ENCODE data around the gene LGMN.
"Not testable (repeated sequence)": the region's sequence is repeated elsewhere in the genome, so short reads cannot be mapped to it uniquely, and the experiment has no call there.

LGMN gene

DNA sequence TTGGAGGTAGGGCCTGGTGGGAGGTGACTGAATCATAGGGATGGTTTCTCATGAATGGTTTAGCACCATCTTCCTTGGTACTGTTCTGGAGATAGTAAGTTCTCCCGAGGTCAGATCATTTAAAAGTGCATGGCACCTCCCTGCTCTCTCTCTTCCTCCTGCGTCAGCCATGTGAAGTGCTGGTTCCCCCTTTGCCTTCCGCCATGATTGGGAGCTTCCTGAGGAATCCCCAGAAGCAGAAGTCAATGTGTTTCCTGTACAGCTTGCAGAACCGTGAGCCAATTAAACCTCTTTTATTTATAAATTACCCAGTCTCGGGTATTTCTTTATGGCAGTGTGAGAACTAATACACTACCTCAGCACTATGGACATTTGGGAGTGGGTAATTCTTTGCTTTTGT, 4.8 kb upstream of the LGMN start:
- no peak for DNase-seq (ENCODE audit: extremely low spot score)
- CTCF ChIA-PET = interaction anchor here (3.1 kb wide), 1 partner anchor 11 kb away, joined by 12 read pairs; no protein-coding TSS in a partner anchor
- POLR2A ChIA-PET = no interaction called here
- no peak for TF ChIP-seq CTCF (IDR thresholded peaks at IDR 0.05; ENCODE audit: control extremely low read depth, extremely low read depth, low read depth, missing control alignments)

DNA sequence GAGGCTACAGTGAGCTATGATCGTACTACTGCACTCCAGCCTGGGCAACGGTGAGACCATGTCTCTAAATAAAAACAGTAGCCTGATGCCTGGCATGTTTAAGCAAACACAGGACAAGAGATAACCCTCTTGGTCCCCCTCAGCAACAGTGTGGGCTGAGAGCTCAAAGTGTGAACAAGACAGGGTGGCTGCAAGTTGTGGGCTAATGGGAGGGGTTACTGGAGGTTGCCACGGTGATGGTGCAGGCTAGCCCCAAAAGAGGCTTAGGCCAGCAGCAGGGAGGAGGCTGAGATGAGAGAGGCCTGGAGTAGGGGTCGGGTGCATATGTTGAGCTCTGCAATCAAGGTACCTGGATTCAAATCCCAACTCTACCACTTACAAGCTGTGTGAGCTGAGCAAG, 3.4 kb upstream of the LGMN start:
- ChIA-PET POLR2A (interaction anchor here (0.8 to 1.2 kb wide), 2 partner anchors 16 to 18 kb away, joined by 4 to 5 read pairs; no protein-coding TSS in a partner anchor), CTCF (interaction anchor here (1.2 to 3.1 kb wide), 7 partner anchors 10 to 37 kb away, joined by 4 to 23 read pairs (median 7); no protein-coding TSS in a partner anchor)
- TF ChIP-seq CTCF (IDR thresholded peaks at IDR 0.05; ENCODE audit: control extremely low read depth, extremely low read depth, low read depth, missing control alignments) = no peak
- peak; percentile 56 for DNase-seq (ENCODE audit: extremely low spot score)

- no peak for DNase-seq (ENCODE audit: extremely low spot score)
- TF ChIP-seq CTCF (IDR thresholded peaks at IDR 0.05; ENCODE audit: control extremely low read depth, extremely low read depth, low read depth, missing control alignments) = no peak
- POLR2A ChIA-PET = interaction anchor here (0.6 to 1.8 kb wide), 8 partner anchors 8 to 688 kb away, joined by 3 to 23 read pairs (median 3); no protein-coding TSS in a partner anchor
- CTCF ChIA-PET = interaction anchor here (0.6 to 3.1 kb wide), 11 partner anchors 8 to 42 kb away, joined by 3 to 23 read pairs (median 6); no protein-coding TSS in a partner anchor
Observed at GRCh38 chr14:92750994-92751400, 2.6 kb upstream of the LGMN start.

- ChIA-PET POLR2A (interaction anchor here (0.5 to 1.8 kb wide), 8 partner anchors 8 to 31 kb away, joined by 3 to 23 read pairs (median 3); no protein-coding TSS in a partner anchor), CTCF (interaction anchor here (0.7 to 3.1 kb wide), 10 partner anchors 9 to 43 kb away, joined by 3 to 23 read pairs (median 6); no protein-coding TSS in a partner anchor)
- DNase-seq (ENCODE audit: extremely low spot score) = not testable (repeated sequence)
Observed at GRCh38 chr14:92750222-92750728, 1.8 kb upstream of the LGMN start.

GRCh38 chr14:92747701-92748258, 647 bp downstream of the LGMN start:
- CTCF ChIA-PET = interaction anchor here (0.7 to 2.4 kb wide), 7 partner anchors 8 to 46 kb away, joined by 3 to 11 read pairs (median 4); partner anchors contain the start of gene GOLGA5
- DNase-seq (ENCODE audit: extremely low spot score) = no peak
- POLR2A ChIA-PET = interaction anchor here (0.5 to 2.0 kb wide), 5 partner anchors 9 to 165 kb away, joined by 4 to 11 read pairs (median 5); partner anchors contain the start of gene GOLGA5
- no peak for TF ChIP-seq CTCF (IDR thresholded peaks at IDR 0.05; ENCODE audit: control extremely low read depth, extremely low read depth, low read depth, missing control alignments)

GRCh38 chr14:92744198-92744597, 4.2 kb downstream of the LGMN start:
- CTCF ChIA-PET = interaction anchor here (0.9 to 1.7 kb wide), 2 partner anchors 14 to 28 kb away, joined by 4 to 7 read pairs; no protein-coding TSS in a partner anchor
- no peak for TF ChIP-seq CTCF (IDR thresholded peaks at IDR 0.05; ENCODE audit: control extremely low read depth, extremely low read depth, low read depth, missing control alignments)
- POLR2A ChIA-PET = interaction anchor here (0.6 to 0.7 kb wide), 2 partner anchors 55 to 103 kb away, joined by 4 read pairs; no protein-coding TSS in a partner anchor
- DNase-seq (ENCODE audit: extremely low spot score) = no peak

Data from GM10248 (cell line).